SIG-M5 treated with dmso at 0.1 percent for 504 hours (cell line): ENCODE results near the gene ICE1.
"Not testable (repeated sequence)": the region's sequence is repeated elsewhere in the genome, so short reads cannot be mapped to it uniquely, and the experiment has no call there.

ENCODE experiments used
- DNase-seq: peaks from one replicate; lab custom pipeline; 2025; ENCODE audit not compliant: unreplicated experiment; lab: John Stamatoyannopoulos, UW

The ICE1 gene, protein sequence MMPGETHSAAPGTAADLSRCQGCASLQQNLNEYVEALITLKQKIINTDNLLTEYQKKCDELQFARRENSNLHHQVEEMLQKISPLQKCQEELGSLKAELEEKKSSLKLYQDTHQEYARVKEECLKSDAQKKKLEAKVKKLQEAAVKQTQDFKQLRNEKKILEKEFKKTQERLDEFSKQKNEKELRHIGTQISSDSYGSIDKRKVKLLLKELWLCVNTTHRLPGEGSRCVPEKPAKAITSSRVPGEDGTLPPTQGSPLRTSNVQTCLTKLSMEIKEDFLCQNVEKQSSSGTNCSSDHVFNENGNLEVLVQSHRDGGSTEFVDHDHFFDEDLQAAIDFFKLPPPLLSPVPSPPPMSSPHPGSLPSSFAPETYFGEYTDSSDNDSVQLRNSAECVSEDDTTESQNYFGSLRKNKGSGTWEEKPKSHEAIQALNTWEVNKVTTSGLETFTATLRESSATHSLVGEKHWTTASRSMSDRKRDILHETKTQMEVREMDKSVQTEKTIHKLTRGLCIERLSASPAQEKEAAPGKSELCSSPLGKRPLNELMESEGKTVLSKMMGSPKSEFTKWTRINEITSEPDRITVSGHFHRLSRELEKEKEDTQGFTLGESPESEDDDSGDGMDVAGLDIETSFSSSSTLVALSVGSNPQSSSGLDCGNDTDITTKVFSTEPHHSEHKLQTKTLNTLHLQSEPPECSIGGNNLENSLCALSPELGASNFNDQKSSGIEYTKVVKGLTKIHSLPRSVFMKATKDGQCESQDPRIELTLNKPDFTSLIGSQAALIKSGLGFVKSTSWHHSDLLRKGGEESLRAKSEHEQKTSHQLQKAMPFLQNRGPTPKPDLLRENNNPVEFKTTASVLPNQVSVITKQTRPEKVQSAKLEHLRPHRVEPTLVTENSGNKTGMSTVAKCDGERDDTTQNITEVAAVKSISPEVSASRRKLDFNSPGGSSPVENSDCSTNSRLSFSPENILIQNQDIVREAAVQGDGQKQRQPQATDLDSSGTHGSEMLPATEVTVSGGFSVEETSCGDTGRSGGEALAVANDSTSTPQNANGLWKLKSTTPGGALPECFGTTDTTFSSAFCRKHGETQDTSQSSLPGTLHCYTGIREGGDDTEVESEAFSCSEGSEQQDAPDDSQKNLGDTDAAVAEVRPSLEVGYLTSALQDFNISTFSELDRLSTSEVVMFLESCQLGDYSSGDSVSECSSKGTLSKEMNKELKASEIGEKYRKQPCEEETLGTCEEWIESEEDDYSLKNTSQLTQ (N-terminal part only)

GRCh38 chr5:5421961-5422818 lies at the start of gene ICE1:
Gene ICE1, plus strand, starts transcription at chr5:5422677. Its CDS starts 239 bp downstream, at chr5:5422916.
- peak; percentile 97 for DNase-seq

GRCh38 chr5:5372930-5373329 lies 49.5 kb upstream of the ICE1 start:
- no peak for DNase-seq

GRCh38 chr5:5373351-5373989 lies 49.0 kb upstream of the ICE1 start:
- no peak for DNase-seq

DNA sequence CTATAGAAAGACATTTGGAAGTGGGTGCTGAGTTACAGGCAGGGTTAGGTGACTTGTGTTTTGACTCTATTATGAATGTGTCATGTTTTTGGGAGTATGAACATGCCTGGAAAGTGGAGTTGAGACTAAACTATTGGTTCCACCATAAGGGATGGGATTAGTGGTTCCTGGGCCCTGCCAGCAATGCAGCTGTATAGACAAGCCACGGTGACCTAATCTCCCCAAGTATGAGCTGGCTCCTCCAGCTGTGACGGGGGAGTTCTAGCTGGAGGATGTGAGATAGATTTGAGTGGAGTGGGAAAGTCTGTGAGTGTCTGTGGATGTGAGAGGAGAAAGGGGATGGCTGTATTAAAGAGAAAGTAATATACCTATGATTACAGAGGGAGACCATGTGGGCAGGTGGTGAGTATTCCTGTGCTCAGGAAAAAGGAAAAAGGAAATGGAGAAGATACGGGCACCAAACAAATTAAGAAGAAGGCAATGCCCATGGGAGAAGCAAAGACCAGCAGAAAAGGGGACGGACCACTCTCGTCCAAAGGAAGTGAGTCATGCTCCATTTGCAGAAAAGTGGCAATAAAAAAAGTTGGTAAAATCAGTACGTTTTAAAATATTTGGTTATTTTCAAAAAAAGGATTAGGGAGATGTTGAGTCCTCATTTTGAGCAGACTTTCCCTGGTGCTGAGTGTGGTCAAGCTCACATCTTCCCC lies 48.3 kb upstream of the ICE1 start:
- DNase-seq: no peak

GRCh38 chr5:5377780-5378179 lies 44.7 kb upstream of the ICE1 start:
- DNase-seq: no peak

GRCh38 chr5:5378531-5378930 lies 43.9 kb upstream of the ICE1 start:
- no peak for DNase-seq

DNA sequence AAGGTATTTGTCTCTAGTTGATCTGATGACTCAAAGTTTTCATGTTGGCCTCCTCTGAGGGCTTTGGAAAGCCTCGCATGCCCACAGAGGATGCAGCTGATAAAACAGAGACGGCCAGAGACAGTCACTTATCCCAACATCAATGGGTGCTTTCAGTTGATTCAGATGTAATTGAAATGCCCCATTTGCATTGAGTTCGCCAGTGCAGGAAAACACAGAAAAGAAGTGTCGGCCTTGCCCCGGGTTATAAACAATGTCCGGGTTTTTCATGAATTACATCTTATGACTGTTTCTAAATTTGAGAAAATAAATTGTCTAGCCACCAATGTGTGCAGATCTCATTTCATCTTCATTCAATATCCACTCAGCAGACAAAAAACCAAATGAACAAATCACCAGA lies 42.2 kb upstream of the ICE1 start:
- DNase-seq: no peak

- DNase-seq: no peak
These were observed 41.1 kb upstream of the ICE1 start for GRCh38 chr5:5381310-5381913.

GRCh38 chr5:5383461-5383860 lies 39.0 kb upstream of the ICE1 start:
- DNase-seq: no peak

GRCh38 chr5:5384660-5385330 lies 37.7 kb upstream of the ICE1 start:
- no peak for DNase-seq

- DNase-seq: no peak
These were observed 37.2 kb upstream of the ICE1 start for GRCh38 chr5:5385331-5385662.

GRCh38 chr5:5386329-5386728 lies 36.1 kb upstream of the ICE1 start:
- no peak for DNase-seq

DNA sequence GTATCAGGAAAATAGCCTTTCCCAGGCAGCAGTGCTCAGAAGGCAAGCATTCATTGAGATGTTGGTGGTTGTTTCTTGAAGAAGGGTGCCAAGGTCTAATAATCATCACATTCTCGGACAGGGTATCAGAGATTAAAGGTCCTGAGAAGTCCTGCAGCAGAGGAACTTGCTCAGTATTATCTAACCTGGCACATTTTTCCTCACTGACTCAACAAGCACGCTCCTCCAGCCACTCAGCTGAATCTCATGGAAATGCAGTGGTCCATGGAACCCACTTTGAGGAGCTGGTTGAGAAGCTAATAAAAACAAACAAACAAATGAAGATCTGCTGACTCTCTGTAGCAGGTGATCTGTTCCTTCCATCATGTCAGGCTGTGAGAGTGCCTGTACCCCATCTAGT lies 35.3 kb upstream of the ICE1 start:
- DNase-seq: no peak

GRCh38 chr5:5387777-5388176 lies 34.7 kb upstream of the ICE1 start:
- no peak for DNase-seq

- not testable (repeated sequence) for DNase-seq
These were observed 32.2 kb upstream of the ICE1 start for GRCh38 chr5:5390121-5390869.

DNA sequence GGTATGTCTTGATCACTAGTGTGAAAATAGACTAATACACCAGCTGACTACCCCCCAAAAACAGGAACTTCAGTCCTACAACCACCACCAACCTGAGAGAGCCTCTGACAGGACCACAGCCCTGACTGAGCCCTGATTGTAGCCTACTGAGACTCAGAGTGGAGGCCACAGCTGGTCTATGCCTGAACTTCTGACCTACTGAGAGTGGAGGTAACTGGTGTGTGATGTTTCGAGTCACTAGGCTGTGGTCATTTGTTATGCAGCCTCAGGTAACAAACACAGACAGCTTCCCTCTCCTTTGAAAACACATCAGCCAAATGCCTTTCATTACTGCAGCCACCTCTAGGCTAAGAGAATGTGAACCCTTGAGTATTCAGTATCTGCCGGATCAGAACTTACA lies 30.0 kb upstream of the ICE1 start:
- DNase-seq: not testable (repeated sequence)

DNA sequence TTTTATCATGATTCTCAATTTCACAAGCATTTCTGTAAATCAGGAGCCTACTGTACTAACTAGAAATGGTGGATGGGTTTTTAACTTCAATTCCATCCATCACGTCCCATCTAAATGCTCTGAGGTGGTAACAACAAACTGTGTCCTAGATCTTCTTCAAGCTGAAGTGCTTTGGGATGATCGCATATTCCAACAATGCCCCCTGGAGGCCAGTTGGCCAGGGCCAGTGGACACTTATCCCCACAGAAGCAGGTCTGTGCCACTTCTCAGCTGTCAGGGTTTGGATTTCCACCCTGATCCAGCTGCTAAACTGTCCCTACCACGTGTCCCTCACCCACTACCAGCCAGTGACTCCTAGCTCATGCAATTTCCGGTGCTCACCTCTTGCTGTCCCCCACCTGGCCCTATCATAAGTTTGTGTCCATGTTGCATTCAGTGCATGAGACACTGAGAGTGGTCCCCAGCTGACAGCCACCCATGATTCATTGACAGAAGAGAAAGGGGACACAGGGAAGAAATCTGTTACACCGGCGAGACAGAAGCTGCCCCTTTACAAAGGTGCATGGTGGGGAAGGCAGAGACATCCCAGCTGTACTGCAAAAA lies 28.0 kb upstream of the ICE1 start:
- DNase-seq: not testable (repeated sequence)
